HCT116 (cell line): ENCODE data around the gene NEURL4.

Source experiments
- SIN3A ChIP-seq: IDR thresholded peaks from 2 replicates; pipeline ENCODE4 v1.6.1; 2012; ENCODE audit warnings: low read depth
- ZNF274 ChIP-seq: fragments of 200-500 bp; sonication (Bioruptor generic); IDR thresholded peaks from 2 replicates; pipeline ENCODE4 v1.6.1; 2014; ENCODE audit warnings: mild to moderate bottlenecking, low read depth, low read length, inconsistent platforms
- TF ChIP-seq, protein P1 (sequence below), 3 experiments: fragments of 200-600 bp in 1 of 3; sonication (generic) in 1 of 3; IDR thresholded peaks in 2 of 3; conservative IDR thresholded peaks in 1 of 3; 2 replicates each; pipeline ENCODE4 v1.5.1; 2012 to 2017; ENCODE audit warnings: low read depth in 2 of 3, low read length in 2 of 3, antibody characterized with exemption in 1 of 3, borderline replicate concordance in 1 of 3, control low read depth in 1 of 3, mild to moderate bottlenecking in 1 of 3, mixed read lengths in 1 of 3, mixed run types in 1 of 3, moderate library complexity in 1 of 3; ENCODE audit not compliant: insufficient read depth in 1 of 3
- TF ChIP-seq, protein P2 (sequence below): IDR thresholded peaks from 2 replicates; pipeline ENCODE4 v1.6.1; 2012

DNA sequence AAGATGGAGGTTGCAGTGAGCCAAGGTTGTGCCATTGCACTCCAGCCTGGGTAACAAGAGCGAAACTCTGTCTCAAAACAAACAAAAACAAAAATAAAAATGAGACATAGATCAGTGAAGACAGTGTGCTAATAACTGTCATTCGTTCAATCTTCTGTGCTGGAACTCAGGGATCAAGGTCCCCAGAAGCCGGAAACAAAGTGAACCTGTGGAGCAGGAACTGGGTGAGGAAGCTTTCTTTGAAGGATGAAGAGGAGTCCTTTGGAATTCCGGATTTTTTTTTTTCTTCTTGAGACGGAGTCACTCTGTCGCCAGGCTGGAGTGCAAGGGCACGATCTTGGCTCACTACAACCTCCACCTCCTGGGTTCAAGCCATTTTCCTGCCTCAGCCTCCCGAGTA is 49.7 kb downstream of the NEURL4 start:
- TF ChIP-seq SIN3A: no peak
- TF ChIP-seq, protein P1, sequence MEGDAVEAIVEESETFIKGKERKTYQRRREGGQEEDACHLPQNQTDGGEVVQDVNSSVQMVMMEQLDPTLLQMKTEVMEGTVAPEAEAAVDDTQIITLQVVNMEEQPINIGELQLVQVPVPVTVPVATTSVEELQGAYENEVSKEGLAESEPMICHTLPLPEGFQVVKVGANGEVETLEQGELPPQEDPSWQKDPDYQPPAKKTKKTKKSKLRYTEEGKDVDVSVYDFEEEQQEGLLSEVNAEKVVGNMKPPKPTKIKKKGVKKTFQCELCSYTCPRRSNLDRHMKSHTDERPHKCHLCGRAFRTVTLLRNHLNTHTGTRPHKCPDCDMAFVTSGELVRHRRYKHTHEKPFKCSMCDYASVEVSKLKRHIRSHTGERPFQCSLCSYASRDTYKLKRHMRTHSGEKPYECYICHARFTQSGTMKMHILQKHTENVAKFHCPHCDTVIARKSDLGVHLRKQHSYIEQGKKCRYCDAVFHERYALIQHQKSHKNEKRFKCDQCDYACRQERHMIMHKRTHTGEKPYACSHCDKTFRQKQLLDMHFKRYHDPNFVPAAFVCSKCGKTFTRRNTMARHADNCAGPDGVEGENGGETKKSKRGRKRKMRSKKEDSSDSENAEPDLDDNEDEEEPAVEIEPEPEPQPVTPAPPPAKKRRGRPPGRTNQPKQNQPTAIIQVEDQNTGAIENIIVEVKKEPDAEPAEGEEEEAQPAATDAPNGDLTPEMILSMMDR (IDR thresholded peaks at IDR 0.05 in 2 of 3, conservative IDR thresholded peaks at IDR 0.05 in 1 of 3; ENCODE audit: borderline replicate concordance in 1 of 3, insufficient read depth in 1 of 3, low read depth in 2 of 3, low read length in 2 of 3): no peak
- TF ChIP-seq ZNF274: no peak
- TF ChIP-seq, protein P2, sequence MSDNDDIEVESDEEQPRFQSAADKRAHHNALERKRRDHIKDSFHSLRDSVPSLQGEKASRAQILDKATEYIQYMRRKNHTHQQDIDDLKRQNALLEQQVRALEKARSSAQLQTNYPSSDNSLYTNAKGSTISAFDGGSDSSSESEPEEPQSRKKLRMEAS: no peak
